ENCODE measurements around the gene TNFRSF21.

DNA sequence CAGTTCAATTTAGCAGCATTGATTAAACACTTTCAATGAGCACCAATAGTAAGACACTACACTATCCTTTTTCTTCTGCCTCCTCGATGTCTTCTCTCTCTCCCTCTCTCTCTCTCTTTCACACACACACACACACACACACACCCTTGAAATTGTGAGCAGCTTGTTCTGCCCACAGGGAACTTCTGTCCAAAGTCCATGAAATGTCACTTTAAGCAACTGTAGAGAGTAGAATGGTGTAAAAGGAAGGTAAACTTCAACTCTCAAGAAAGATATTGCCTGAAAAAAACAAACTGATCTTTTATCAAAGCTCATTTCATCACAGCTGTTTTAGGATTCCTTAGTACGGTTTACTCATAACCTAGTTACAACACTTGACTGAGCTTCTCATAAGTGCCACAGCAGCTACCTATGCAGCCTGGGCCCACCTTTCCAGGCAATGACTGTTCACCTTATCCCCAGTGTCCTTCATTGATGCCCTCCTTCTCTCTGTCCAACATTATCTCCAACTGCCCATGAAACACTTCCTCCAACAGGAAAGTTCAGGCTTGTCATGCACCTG is 107.0 kb downstream of the TNFRSF21 start:
- TF ChIP-seq, protein P1, sequence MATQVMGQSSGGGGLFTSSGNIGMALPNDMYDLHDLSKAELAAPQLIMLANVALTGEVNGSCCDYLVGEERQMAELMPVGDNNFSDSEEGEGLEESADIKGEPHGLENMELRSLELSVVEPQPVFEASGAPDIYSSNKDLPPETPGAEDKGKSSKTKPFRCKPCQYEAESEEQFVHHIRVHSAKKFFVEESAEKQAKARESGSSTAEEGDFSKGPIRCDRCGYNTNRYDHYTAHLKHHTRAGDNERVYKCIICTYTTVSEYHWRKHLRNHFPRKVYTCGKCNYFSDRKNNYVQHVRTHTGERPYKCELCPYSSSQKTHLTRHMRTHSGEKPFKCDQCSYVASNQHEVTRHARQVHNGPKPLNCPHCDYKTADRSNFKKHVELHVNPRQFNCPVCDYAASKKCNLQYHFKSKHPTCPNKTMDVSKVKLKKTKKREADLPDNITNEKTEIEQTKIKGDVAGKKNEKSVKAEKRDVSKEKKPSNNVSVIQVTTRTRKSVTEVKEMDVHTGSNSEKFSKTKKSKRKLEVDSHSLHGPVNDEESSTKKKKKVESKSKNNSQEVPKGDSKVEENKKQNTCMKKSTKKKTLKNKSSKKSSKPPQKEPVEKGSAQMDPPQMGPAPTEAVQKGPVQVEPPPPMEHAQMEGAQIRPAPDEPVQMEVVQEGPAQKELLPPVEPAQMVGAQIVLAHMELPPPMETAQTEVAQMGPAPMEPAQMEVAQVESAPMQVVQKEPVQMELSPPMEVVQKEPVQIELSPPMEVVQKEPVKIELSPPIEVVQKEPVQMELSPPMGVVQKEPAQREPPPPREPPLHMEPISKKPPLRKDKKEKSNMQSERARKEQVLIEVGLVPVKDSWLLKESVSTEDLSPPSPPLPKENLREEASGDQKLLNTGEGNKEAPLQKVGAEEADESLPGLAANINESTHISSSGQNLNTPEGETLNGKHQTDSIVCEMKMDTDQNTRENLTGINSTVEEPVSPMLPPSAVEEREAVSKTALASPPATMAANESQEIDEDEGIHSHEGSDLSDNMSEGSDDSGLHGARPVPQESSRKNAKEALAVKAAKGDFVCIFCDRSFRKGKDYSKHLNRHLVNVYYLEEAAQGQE (IDR thresholded peaks at IDR 0.05; ENCODE audit: low read depth, low read length) = no peak
- TF ChIP-seq EZH2 (IDR thresholded peaks at IDR 0.05; ENCODE audit: borderline replicate concordance, control insufficient read depth, low read depth, low read length) (no peak), POLR2A (IDR thresholded peaks at IDR 0.05; ENCODE audit: low read depth, low read length) (no peak), PAX5 (IDR thresholded peaks at IDR 0.05; ENCODE audit: borderline replicate concordance, low read depth, low read length) (no peak), RFX5 (IDR thresholded peaks at IDR 0.05; ENCODE audit: low read depth, low read length) (no peak)
- TF ChIP-seq, protein P2, sequence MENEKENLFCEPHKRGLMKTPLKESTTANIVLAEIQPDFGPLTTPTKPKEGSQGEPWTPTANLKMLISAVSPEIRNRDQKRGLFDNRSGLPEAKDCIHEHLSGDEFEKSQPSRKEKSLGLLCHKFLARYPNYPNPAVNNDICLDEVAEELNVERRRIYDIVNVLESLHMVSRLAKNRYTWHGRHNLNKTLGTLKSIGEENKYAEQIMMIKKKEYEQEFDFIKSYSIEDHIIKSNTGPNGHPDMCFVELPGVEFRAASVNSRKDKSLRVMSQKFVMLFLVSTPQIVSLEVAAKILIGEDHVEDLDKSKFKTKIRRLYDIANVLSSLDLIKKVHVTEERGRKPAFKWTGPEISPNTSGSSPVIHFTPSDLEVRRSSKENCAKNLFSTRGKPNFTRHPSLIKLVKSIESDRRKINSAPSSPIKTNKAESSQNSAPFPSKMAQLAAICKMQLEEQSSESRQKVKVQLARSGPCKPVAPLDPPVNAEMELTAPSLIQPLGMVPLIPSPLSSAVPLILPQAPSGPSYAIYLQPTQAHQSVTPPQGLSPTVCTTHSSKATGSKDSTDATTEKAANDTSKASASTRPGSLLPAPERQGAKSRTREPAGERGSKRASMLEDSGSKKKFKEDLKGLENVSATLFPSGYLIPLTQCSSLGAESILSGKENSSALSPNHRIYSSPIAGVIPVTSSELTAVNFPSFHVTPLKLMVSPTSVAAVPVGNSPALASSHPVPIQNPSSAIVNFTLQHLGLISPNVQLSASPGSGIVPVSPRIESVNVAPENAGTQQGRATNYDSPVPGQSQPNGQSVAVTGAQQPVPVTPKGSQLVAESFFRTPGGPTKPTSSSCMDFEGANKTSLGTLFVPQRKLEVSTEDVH (IDR thresholded peaks at IDR 0.05; ENCODE audit: low read depth, partially characterized antibody) = no peak
- TF ChIP-seq, protein P3, sequence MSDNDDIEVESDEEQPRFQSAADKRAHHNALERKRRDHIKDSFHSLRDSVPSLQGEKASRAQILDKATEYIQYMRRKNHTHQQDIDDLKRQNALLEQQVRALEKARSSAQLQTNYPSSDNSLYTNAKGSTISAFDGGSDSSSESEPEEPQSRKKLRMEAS (IDR thresholded peaks at IDR 0.05; ENCODE audit: low read depth, low read length) = no peak
